ENCODE results near the gene CPNE7.
"Not testable (repeated sequence)": the region's sequence is repeated elsewhere in the genome, so short reads cannot be mapped to it uniquely, and the experiment has no call there.

CPNE7 gene

DNA sequence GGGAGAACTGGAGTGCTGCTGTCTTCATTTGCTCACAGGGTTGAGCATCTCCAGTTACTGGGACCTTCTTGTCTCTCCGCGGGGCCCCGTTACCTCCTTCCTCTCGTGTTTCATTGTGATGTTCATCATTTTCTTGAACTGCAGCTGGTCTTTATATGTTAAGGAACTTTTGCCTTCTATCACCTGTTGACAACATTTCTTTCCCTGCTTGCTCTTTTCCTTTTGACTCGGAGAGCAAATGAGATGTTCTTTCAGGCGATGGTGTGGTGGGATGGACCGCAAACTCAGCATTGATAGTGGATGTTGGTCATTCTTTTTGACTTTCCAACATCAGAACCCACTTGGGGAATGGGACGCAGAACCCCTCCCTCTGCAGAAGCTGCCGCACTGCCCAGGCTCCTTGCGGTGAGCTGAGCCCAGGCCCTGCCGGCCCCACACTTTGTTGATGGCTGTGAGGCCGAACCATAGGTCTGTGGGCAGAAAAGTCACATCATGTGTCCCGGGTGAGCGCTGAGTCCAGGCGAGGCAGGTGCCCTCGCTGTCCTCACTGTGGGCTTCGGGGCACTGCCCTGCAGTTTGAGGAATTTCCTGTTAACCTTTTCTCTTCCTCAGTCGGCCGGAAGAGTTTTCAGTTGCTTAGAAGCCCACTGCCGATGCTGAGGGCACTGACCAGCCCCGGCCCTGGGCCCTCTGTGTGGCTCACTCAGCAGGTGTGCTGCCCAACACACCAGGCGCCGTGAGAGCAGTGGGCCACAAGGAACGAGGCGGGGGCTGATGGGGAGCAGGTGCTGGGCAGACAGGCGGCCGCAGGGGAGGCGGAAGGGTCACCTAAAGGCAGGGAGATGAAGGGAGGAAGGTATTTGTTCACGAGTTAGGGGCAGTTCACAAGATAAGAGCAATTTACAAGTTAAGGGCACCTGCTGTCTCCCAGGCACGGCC, 7.6 kb upstream of the CPNE7 start:
- DNase-seq = no peak

DNA sequence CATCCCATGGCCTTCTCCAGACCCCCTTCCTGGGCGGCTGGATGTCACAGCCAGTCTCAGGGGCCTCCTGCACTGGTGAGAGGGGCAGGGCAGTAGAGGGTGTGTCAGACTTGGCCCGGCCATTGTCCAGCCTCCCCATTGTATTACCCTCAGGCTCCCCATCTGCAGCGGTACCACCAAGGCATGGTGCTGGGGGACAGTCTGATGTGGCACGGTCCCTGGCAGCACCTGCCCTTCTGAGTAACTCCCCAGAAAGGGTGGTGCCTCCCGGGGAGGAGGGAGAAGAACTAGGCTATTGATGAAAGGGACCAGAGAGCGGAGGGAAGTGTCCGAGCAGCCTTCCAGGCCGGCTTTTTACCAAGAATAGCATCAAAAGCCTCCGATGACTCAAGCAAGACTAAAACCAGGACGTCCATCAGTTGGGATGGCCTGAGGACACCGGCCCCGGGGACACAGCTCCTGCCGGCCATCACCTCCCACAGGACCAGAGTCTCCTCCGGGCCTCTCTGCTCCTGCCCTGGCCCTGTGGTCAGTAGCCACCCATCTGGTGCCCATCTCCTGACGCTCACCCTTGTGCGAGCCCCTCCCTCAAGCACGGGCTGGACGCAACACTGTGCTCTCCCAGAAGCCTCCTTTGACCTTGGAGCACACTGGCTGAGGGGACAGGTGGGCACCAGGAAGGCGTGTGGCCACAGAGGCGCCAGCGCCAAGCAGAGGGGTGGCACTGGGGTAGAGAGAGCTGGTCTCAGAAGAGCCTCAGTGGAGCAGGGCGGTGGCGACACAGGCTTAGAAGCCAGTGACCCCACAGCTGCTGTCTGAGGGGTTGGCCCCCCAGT, 5.8 kb upstream of the CPNE7 start:
- no peak for DNase-seq

- no peak for DNase-seq
Observed at GRCh38 chr16:89570342-89570923, 5.1 kb upstream of the CPNE7 start.

GRCh38 chr16:89570983-89571598, 4.5 kb upstream of the CPNE7 start:
- DNase-seq = not testable (repeated sequence)

DNA sequence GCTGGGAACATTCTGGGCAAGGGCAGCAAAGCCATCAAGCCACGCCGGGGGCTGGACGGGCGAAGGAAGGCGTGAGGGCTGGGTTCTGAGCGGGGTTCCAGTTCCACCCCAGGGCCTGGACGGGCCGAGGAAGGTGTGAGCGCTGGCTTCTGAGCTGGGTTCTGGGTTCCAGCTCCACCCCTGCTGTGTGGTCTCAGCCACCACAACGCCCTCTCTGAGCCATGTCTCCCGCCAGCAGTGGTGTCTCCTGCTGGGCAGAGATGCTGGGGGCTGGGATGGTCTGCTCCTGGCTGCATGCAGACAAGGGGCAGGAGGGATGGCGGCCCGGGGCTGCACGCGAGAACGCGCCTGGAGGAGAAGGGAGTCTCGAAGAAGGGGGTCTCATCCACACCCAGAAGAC, 3.9 kb upstream of the CPNE7 start:
- no peak for DNase-seq

DNA sequence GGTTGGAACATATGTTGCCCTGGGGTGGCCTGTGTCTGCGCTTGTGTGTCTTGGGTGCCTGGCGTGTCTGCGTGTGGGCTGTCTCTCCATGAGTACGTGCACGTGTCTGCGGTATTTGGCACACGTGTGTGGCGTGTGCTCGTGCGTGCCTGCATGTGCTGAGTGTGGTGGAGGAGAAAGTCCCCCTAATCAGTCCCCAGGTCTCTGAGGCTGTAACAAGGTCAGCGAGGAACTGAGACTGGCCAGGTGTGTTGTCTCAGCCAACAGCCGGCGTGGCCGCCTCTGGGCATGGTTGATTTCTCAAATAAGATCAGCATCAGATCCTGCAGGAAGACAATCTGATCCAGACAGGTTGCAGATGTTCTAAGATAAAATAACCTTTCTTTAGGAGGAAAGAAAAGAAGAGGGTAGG, 3.5 kb upstream of the CPNE7 start:
- DNase-seq = no peak

GRCh38 chr16:89572485-89573205, 2.9 kb upstream of the CPNE7 start:
- peak; percentile 38 to 42 for DNase-seq

- DNase-seq = no peak
Observed at GRCh38 chr16:89573826-89574680, 1.5 kb upstream of the CPNE7 start.

GRCh38 chr16:89574681-89575246, 794 bp upstream of the CPNE7 start:
- peak; percentile 48 to 59 for DNase-seq

DNA sequence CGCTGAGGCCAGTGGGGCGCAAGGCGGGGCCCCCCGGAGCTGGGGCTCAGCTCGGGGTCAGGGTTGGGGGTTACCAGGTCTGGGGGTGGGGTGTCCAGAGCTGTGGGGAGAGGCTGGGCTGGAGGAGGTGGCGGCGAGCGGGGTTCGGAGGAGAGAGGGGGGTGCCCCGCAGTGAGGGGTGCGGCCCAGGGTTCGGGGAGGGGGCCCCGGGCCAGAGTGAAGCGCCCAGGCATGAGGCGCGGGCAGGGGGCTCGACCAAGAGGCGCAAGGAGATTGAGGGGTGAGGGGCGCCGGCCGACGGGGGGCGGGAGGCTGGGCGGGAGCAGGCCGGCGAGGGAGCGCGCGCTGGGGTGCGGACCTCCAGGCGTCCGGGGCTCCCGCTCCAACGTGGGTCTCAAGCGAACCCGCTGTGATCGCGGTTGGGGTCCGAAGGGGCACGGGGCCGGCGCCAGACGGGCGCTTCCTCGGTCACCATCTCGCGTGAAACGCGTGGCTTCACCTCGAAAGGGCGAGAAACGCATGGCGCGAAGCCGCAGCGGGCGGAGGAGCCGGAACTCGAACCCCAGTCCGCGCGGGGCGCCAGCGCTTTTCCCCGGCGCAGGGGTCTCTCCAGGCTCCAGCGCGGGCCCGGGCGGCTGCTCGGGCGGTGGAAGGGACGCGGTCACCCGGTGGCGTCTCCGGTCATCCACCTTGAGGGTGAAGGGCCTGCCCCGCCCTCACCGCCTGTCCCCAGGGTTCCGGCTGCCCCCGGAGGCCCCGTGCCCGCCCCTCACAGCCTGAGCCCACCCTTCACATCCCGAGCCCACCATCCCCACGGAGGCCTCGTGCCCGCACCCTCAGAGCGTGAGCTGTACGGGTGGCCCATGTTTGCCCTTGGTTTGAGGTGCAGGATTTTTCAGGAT, 846 bp downstream of the CPNE7 start:
- DNase-seq = no peak

GRCh38 chr16:89577055-89577759, 1.6 kb downstream of the CPNE7 start:
- no peak for DNase-seq

DNA sequence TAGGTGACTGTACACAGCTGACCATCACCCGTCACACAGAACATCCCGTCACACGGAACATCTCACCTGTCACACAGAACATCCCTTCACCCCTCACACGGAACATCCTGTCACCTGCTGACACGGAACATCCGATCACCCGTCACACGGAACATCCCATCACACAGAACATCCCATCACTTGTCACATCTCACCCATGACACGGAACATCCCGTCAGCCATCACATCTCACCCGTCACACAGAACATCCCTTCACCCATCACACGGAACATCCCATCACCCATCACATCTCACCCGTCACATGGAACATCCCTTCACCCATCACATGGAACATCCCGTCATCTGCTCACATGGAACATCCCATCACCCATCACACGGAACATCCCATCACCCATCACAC, 3.8 kb downstream of the CPNE7 start:
- DNase-seq = no peak

GRCh38 chr16:89581045-89581695, 5.6 kb downstream of the CPNE7 start:
- no peak for DNase-seq

GRCh38 chr16:89581861-89582563, 6.5 kb downstream of the CPNE7 start:
- DNase-seq = no peak

- DNase-seq = no peak
Observed at GRCh38 chr16:89582614-89583196, 7.1 kb downstream of the CPNE7 start.

DNA sequence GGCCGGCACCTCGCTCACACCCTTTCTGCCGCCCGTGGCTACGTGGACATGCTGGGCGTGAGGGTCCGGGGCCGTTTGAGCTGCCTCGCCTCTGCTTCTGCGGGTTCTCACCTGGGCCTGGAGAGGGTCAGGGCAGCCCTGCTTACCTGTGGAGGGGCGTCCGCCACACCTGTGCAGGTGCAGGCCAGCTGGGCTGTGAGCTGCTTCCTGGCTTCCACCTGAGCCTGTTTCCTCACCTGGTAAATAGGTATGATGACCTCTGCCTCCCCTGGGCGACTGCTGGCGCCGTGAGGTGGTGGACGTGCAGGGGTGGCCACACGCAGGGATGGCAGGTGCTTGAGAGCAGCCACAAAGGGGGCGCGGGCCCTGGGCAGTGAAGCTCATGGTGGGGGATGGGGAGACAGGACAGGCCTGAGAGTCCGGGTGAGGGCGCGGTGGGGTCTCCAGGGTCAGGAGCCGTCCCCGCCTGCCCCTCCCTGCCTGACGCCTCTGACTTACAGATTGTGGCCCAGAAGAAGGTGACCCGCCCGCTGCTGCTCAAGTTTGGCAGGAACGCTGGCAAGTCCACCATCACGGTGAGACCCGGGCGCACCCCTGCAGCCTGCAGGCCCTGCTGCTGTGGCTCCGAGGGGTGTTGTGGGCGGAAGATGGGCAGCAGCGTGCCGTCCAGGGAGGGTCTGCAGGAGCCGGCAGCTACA, 7.8 kb downstream of the CPNE7 start:
- no peak for DNase-seq
